NCI-H524 treated with DMSO at 0.1 percent for 48 hours (cell line): ENCODE results near the gene NHSL1.
A peak's percentile ranks its signal among the peaks of the same experiment; 100 is the strongest.

Experiments used
- DNase-seq: peaks from one replicate; lab custom pipeline; 2025; lab: John Stamatoyannopoulos, UW

The NHSL1 gene

GRCh38 chr6:138522611-138523010 lies 23.3 kb upstream of the NHSL1 start:
- no peak for DNase-seq

DNA sequence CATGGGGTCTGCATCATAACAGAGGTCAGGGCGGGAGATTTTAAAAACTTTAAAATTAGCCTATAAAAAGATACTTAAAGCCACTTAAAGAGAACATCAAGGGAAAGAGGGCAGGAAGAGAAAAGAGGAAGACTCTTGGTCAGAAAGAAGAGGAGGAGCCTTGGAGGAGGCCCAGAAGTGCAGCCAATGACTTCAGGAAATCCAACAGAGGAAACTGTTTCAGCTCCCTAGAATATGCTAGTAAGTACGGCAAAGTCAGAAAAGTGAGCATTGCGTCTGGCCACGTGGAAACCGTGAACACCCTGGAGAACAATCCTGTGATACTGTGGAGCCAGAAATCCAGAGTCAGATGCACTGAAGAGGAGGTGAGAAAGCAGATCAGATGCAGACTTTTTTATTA lies 22.5 kb upstream of the NHSL1 start:
- DNase-seq, result no peak

DNA sequence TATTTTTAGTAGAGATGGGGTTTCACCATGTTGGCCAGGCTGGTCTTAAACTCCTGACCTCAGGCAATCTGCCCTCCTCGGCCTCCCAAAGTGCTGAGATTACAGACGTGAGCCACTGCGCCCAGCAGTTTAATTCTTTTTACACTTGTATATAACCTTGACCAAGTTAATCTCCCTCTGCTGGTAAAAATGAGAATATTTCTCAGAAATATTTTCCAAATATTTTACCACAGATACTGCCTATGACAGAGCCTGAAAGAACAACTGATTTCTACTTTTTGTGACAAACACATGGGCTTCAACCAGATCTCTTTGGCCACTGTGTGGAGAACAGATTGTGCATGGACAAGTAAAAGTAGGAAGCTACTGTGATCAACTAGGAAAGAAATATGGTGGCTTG lies 21.2 kb upstream of the NHSL1 start:
- no peak for DNase-seq

- no peak for DNase-seq
These were observed 18.8 kb upstream of the NHSL1 start for GRCh38 chr6:138518054-138518453.

GRCh38 chr6:138517635-138518034 lies 18.3 kb upstream of the NHSL1 start:
- DNase-seq, result no peak

DNA sequence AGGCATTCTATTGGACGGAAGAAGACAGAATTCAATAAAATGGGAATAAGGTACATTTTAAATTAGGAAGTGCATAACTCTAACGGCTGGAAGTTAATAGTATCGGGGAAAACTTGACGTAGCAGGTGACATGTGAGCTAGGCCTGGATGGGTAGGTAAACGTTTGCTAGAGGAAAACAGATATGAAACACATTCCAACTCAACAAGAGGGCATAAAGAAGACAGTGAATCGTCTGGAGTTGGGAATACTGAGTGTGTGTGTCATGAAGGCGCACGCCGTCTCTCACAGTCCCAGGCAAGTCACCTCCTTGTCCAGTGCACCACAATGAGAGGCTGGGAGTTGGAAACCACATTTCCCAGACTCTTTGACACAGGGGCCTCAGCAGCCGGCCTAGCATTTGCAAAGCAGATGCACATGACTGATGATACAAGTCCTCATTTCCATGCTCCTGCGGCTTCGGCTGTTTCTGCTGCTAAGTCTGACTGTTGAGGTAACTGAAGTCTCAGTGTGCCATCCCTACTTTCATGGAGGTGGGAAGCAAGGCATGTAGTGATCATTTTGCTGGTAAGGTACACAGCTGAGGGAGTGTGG lies 16.5 kb upstream of the NHSL1 start:
- no peak for DNase-seq

- DNase-seq, result no peak
These were observed 15.7 kb upstream of the NHSL1 start for GRCh38 chr6:138514860-138515540.

GRCh38 chr6:138512609-138513008 lies 13.3 kb upstream of the NHSL1 start:
- no peak for DNase-seq

- DNase-seq, result peak; percentile 80
These were observed 10.8 kb upstream of the NHSL1 start for GRCh38 chr6:138510093-138510492.

DNA sequence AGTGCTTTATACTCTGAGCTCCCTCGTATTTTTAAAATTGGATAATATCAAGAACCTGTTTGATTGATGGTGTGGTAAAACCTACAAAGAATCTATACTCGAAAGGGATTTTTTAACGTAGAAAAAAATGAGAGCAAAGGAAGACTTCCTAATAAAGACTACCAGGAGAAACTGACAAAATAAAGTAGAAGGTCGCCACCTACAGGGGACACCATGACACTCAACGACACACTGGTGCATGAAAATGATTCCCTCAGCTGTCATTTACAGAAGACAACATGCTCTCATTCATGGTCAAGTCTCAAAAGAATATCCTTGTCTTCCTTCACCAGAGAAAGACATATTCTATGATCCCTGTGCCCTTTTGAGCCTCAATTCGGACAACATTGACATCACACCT lies 10.1 kb upstream of the NHSL1 start:
- no peak for DNase-seq

GRCh38 chr6:138508676-138508988 lies 9.3 kb upstream of the NHSL1 start:
- DNase-seq, result no peak

GRCh38 chr6:138507977-138508675 lies 8.8 kb upstream of the NHSL1 start:
- no peak for DNase-seq

DNA sequence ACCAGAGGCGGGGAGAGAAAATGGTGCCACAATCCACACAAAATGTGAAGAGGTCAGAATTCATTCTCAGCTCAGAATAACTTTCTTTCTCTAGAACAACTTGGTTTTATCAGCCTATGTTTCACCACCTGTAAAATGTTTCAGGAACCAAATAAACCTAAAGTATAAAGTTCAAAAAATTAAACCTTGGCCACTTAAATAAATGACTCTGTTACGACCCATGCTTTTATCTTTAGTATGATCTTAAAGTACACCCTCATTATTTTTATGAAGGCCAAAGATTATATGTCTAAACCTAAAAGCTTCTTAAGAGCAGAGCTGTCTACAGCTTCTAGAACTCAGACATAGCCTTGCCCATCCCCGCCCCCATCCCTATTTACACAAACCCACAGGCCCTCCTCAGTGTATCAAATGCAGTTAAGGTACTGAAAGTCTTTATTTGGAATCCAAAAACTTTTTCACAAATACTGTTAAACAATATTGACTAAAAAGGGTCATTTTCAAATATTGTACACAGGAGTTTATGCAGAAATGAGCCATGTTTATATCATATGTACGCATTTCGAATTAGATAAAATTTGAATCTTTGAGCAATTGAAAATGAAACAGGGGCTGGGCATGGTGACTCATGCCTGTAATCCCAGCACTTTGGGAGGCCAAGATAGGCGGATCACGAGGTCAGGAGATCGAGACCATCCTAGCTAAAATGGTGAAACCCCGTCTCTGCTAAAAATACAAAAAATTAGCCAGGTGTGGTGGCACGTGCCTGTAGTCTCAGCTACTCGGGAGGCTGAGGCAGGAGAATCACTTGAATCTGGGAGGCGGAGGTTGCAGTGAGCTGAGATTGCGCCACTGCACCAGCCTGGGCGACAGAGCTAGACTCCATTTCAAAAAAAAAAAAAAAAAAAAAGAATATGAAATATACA lies 5.7 kb upstream of the NHSL1 start:
- no peak for DNase-seq

DNA sequence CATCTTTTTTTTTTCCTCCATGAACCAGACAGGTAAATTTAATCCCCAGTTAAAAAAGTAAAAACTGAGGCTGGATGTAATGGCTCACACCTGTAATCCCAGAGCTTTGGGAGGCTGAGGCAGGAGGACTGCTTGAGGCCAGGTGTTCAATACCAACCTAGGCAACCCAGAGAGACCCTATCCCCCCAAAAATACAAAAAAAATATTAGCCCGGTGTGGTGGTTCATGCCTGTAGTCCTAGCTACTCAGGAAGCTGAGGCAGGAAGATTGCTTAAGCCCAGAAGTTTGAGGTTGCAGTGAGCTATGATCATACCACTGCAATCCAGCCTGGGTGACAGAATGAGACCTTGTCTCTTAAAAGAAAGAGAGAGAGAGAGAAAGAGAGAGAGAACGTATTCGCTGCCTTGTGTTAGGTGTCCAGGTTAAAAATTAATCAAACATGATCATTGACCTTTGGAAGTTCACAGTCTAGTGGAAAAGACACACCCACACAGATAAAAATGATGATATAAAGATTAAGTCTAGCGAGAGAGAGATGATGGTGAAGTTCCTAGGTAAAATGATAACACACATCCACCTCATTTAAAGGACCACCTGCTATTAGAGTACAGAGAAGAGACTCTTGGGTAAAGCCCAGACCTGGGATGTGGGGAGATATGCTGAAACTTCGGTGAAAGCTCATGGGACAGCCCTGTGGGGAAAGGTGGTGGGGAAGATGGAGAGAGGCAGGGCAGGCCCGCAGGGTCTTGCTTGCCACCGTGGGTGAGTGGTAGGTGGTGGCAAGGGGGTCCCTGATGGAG lies 4.8 kb upstream of the NHSL1 start:
- no peak for DNase-seq

GRCh38 chr6:138502546-138502945 lies 3.3 kb upstream of the NHSL1 start:
- no peak for DNase-seq

DNA sequence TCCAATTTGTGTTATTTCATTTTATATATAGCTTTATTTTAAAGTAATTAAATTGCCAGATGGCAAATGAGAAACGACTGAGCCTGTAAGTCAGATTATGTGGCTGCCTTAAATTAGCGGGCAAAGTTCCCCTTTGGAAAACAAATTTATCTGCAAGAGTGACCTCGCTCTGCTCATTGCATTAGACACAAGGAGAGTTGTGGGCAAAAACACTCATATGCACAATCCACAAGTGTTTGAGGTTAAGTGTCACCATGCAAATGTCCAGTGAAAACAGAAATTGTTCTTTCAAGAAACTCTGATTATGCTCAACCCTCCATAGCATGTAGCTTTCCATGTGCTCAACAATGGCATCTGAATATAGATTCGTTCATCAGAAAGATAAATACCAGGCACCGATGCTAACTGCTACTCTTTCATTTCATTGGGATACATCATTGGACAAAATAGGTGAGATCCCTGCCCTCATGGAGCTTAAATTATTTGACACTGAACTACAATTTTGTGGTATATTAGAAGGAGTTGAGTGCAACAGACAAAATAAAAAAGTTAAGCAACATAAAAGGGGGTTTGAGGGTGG lies 1.7 kb upstream of the NHSL1 start:
- DNase-seq, result no peak

DNA sequence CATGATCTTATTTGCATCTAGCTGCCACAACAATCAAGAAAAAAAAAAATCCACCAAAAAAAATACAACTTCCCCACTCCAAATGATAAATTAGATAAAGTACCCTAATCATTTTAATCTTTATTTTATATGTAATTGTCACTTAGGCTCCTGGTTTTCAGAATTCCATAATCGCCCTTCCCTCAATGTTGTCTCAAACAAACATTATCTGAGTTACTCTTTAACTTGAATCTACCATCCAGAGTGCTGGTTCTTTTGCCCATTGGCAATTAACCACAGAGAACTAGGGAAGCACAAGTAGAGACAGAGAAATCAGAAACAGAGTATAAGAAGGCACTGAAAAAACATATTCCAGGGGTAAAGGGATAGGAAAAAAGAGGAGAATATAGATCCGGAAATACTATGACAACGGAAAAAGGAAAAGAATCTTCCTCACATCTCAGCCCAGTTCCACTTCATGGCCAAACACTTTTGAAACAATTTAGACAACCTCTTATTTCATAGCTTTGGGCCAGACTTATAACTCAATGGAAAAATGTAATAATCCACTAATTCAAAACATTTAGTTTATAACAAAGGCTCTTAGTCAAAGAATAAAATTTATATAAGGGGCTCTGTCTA lies 861 bp upstream of the NHSL1 start:
- DNase-seq, result no peak

GRCh38 chr6:138498629-138499302 lies 528 bp downstream of the NHSL1 start:
- DNase-seq, result no peak

DNA sequence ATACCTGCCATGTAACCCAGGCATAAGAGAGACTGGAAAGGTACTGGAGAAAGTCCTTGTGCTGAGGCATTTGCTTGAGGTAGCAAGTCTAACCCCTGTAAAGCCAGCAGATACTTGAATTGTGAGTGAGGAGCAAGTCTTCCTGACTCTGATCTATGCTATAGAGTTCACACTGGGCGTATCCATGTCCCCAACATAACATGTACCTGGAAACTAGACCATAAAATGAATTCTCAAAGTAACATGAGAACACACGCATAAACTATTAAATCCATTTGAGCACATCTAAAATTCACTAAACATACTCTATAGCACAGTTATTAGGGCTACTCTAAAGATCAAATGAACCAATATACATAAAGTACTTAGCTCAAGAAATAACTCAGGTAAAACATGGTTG lies 2.0 kb downstream of the NHSL1 start:
- DNase-seq, result no peak

DNA sequence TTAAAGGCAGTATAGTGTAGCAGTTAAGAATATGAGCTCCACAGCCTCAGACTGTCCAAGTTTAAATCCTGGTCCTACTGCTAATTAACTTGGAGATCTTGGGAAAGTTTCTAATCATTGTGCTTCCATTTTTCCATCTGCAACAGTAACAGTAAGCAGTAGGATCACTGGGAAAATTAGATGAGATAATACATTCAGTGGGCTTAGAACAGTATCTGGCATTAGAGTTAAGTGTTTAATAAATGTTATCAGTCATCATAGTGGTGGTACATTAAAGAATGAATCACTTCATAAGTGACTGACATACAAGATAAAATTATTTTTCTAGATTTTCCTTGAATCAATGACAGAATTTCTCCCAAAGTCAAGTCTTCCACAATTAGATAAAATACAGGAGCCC lies 5.0 kb downstream of the NHSL1 start:
- DNase-seq, result no peak
